Fibroblast of lung (primary cell): ENCODE results near the gene WNK2. TPM values are rescaled to one million over a fixed set of nuclear protein-coding genes. Genes with fewer than 3 reads are reported as not detected.

Experiments used
- DNase-seq, 2 donors: peaks; one replicate each; pipeline versions ENCODE4 v3.0.0 to v3.0.0-alpha.2; 2010; ENCODE audit warnings: low read depth in 2 of 2
- H2AFZ ChIP-seq: 2 replicates; pipeline ENCODE4 v1.5.1; 2012; ENCODE audit warnings: low read length, control low read depth, inconsistent platforms
- H3K27ac ChIP-seq: 2 replicates; pipeline ENCODE4 v1.5.1; 2011; ENCODE audit warnings: low read length, control low read depth; ENCODE audit not compliant: insufficient read depth
- H3K27me3 ChIP-seq: 2 replicates; pipeline ENCODE4 v1.5.1; 2011; ENCODE audit warnings: mild to moderate bottlenecking, low read length; ENCODE audit not compliant: control insufficient read depth, insufficient read depth
- H3K36me3 ChIP-seq: 2 replicates; pipeline ENCODE4 v1.5.1; 2011; ENCODE audit warnings: low read length; ENCODE audit not compliant: control insufficient read depth, insufficient read depth
- H3K4me1 ChIP-seq: 2 replicates; pipeline ENCODE4 v1.5.1; 2011; ENCODE audit warnings: low read length; ENCODE audit not compliant: control insufficient read depth, insufficient read depth; ENCODE audit errors: extremely low read depth
- H3K4me2 ChIP-seq: 2 replicates; pipeline ENCODE4 v1.5.1; 2011; ENCODE audit warnings: low read length, control low read depth; ENCODE audit not compliant: insufficient read depth; ENCODE audit errors: extremely low read depth
- H3K4me3 ChIP-seq, 4 experiments: fragments of 200-600 bp in 1 of 4; sonication (generic) in 1 of 4; replicated peaks in 1 of 4; 2 replicates each; pipeline ENCODE4 v1.5.1; 2011 to 2016; ENCODE audit warnings: low read length in 4 of 4, low read depth in 3 of 4, mild to moderate bottlenecking in 3 of 4, control low read depth in 2 of 4, inconsistent platforms in 1 of 4, mixed read lengths in 1 of 4; ENCODE audit not compliant: insufficient read depth in 1 of 4; ENCODE audit errors: control extremely low read depth in 1 of 4
- H3K79me2 ChIP-seq: 2 replicates; pipeline ENCODE4 v1.5.1; 2012; ENCODE audit warnings: mild to moderate bottlenecking, low read length, inconsistent platforms; ENCODE audit not compliant: control insufficient read depth, insufficient read depth
- H3K9ac ChIP-seq: 2 replicates; pipeline ENCODE4 v1.5.1; 2011; ENCODE audit warnings: mild to moderate bottlenecking, low read length, control low read depth; ENCODE audit not compliant: insufficient read depth
- H3K9me3 ChIP-seq: 2 replicates; pipeline ENCODE4 v1.5.1; 2012; ENCODE audit warnings: low read depth, low read length; ENCODE audit not compliant: control insufficient read depth, insufficient read depth
- H4K20me1 ChIP-seq: 2 replicates; pipeline ENCODE4 v1.5.1; 2011; ENCODE audit warnings: low read length; ENCODE audit not compliant: control insufficient read depth, insufficient read depth; ENCODE audit errors: extremely low read depth
- EZH2 ChIP-seq: IDR thresholded peaks from 2 replicates; pipeline ENCODE4 v1.5.1; 2012; ENCODE audit warnings: low read length, control low read depth, mild to moderate bottlenecking; ENCODE audit errors: missing control alignments
- polyA plus RNA-seq, 2 donors: library from polyadenylated mRNA; depleted of rRNA in 1 of 2; stranded (reverse) in 1 of 2; unstranded in 1 of 2; fragments of >200 nt; gene quantifications; 2 replicates each; pipeline ENCODE4 v1.2.1, GENCODE V29; 2011 to 2012; ENCODE audit warnings: missing spikeins in 1 of 2
- total RNA-seq: library from RNA; depleted of rRNA; stranded (reverse); fragments of >200 nt; gene quantifications from 2 replicates; pipeline ENCODE4 v1.2.1, GENCODE V29; 2014
- TF ChIP-seq, protein P1 (sequence below), 2 donors: IDR thresholded peaks in 1 of 2; conservative IDR thresholded peaks in 1 of 2; 1 replicate in 1 of 2; 2 replicates in 1 of 2; pipeline ENCODE4 v1.5.1; 2011 to 2012; ENCODE audit warnings: low read length in 2 of 2, control low read depth in 1 of 2, inconsistent platforms in 1 of 2, low read depth in 1 of 2, mild to moderate bottlenecking in 1 of 2

Gene WNK2
- total and polyA plus RNA-seq, 2 donors (not counting 1 experiment from before 2014, with no cell fraction given) = not detected

DNA sequence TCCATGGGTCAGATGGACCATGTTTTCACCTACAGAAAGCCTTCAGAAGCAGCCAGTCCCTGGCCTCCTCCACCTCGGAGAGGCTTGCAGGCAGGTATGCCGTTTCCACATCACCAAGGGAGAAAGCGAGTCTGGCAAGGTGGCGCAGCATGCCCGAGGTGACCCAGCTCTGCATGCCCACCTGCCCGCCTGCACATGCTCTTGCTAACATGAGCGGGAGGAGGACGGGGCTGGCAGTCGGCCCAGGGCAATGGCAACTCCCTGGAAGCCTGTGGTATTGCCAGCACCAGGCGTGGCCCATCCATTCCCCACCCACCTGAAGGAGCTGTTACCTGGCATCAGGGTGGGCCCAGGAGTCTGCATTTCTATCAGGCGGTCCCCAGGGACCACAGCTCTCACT, 46.6 kb upstream of the WNK2 start:
- peaks cover 15% of the 10 kb centered on the region for H3K4me1 ChIP-seq
- no peaks in the 10 kb centered on the region for H4K20me1 ChIP-seq
- H3K27me3 ChIP-seq = no peaks in the 10 kb centered on the region
- H3K9me3 ChIP-seq = no peaks in the 10 kb centered on the region
- H3K36me3 ChIP-seq = no peaks in the 10 kb centered on the region
- no peak overlapping the region for H3K9ac ChIP-seq
- TF ChIP-seq, protein P1, sequence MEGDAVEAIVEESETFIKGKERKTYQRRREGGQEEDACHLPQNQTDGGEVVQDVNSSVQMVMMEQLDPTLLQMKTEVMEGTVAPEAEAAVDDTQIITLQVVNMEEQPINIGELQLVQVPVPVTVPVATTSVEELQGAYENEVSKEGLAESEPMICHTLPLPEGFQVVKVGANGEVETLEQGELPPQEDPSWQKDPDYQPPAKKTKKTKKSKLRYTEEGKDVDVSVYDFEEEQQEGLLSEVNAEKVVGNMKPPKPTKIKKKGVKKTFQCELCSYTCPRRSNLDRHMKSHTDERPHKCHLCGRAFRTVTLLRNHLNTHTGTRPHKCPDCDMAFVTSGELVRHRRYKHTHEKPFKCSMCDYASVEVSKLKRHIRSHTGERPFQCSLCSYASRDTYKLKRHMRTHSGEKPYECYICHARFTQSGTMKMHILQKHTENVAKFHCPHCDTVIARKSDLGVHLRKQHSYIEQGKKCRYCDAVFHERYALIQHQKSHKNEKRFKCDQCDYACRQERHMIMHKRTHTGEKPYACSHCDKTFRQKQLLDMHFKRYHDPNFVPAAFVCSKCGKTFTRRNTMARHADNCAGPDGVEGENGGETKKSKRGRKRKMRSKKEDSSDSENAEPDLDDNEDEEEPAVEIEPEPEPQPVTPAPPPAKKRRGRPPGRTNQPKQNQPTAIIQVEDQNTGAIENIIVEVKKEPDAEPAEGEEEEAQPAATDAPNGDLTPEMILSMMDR (conservative IDR thresholded peaks at IDR 0.05 in 1 of 2, IDR thresholded peaks at IDR 0.05 in 1 of 2; ENCODE audit: low read depth in 1 of 2, low read length in 2 of 2) = no peak
- no peak for TF ChIP-seq EZH2
- H3K27ac ChIP-seq = no peak overlapping the region
- H3K4me3 ChIP-seq = no peak overlapping the region
- DNase-seq = no peak
- H3K4me2 ChIP-seq = no peak overlapping the region
- no peak overlapping the region for H2AFZ ChIP-seq
- H3K79me2 ChIP-seq = no peaks in the 10 kb centered on the region

DNA sequence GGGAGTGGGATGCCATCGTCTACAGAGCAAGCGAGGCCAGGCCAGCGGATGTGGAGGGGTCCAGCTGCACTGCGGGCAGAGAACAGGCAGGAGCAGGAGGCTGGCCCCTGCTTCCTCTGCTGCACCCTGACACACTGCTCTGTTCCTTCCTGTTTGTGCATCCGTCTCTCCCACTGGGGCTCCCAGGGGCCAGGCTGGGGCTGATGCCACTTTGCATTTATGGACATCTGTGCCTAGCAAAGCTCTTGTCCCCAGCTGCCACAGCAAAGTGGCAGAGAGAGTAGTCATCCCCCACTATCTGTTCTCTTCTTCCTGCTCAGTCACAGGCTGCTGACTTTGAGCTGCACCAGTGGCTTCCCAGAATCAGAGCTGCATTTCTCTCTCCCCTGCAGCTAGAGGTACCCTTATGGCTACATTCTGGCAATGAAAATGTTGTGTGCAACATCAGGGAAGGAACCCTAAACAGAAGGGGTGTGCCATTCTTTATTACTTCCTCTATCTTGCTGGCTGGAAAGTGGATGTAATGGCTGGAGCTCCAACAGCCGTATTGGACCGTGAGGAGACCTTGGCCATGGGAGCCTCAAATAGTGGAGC, 45.7 kb upstream of the WNK2 start:
- H2AFZ ChIP-seq = no peak overlapping the region
- no peaks in the 10 kb centered on the region for H3K79me2 ChIP-seq
- no peak for TF ChIP-seq EZH2
- TF ChIP-seq, protein P1 (conservative IDR thresholded peaks at IDR 0.05 in 1 of 2, IDR thresholded peaks at IDR 0.05 in 1 of 2; ENCODE audit: low read depth in 1 of 2, low read length in 2 of 2) = no peak
- no peak overlapping the region for H3K9ac ChIP-seq
- H3K27me3 ChIP-seq = no peaks in the 10 kb centered on the region
- no peaks in the 10 kb centered on the region for H3K9me3 ChIP-seq
- H4K20me1 ChIP-seq = no peaks in the 10 kb centered on the region
- H3K36me3 ChIP-seq = no peaks in the 10 kb centered on the region
- DNase-seq = no peak
- H3K4me3 ChIP-seq = no peak overlapping the region
- H3K4me1 ChIP-seq = peaks cover 7% of the 10 kb centered on the region
- no peak overlapping the region for H3K4me2 ChIP-seq
- no peak overlapping the region for H3K27ac ChIP-seq

DNA sequence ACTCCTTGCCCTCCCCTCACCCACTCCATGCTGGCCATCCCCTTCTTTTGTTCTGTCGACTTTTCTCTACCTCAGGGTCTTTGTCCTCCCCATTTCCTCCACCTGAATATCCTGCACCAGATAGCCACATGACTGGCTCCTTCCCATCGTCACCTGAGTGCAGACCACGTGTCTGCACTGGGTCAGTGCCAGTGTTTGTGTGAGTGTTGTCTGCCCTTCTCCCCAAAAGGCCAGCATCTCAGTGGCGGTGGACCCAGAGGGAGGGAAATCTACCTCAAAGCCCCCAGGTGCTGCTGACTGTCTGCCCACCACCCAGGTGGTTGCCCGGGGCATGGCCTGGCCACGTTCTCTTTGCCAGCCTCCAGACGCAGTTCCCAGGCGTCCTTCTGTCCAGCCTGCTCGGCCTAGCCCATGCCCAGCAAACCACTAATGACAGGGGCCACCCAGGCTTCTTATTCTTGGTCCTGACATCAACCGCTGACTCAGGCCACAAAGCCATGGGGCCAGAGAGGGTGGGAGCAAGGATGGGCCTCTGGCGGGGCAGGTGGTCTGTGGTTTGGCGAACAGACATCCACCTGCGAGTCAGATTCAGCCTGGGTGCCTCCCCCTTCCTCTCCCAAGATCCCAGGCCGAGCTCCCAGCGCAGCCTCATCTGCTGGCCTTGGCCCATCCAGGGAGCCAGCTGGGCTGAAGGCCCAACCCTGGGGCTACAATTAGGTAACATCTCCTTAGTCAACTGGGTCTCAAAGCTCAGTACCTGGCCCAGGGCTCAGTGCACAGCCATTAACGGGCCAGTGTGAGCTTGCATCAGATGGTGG, 44.4 kb upstream of the WNK2 start:
- H3K4me1 ChIP-seq = peaks cover 4% of the 10 kb centered on the region
- no peak overlapping the region for H3K4me2 ChIP-seq
- H3K27me3 ChIP-seq = no peaks in the 10 kb centered on the region
- H3K9me3 ChIP-seq = no peaks in the 10 kb centered on the region
- no peaks in the 10 kb centered on the region for H3K36me3 ChIP-seq
- H2AFZ ChIP-seq = no peak overlapping the region
- no peak for DNase-seq
- no peak overlapping the region for H3K27ac ChIP-seq
- TF ChIP-seq, protein P1 (conservative IDR thresholded peaks at IDR 0.05 in 1 of 2, IDR thresholded peaks at IDR 0.05 in 1 of 2; ENCODE audit: low read depth in 1 of 2, low read length in 2 of 2) = no peak
- TF ChIP-seq EZH2 = no peak
- no peak overlapping the region for H3K4me3 ChIP-seq
- H3K79me2 ChIP-seq = no peaks in the 10 kb centered on the region
- H4K20me1 ChIP-seq = no peaks in the 10 kb centered on the region
- no peak overlapping the region for H3K9ac ChIP-seq
